Measurements from ENCODE around the gene KCNJ12.

DNA sequence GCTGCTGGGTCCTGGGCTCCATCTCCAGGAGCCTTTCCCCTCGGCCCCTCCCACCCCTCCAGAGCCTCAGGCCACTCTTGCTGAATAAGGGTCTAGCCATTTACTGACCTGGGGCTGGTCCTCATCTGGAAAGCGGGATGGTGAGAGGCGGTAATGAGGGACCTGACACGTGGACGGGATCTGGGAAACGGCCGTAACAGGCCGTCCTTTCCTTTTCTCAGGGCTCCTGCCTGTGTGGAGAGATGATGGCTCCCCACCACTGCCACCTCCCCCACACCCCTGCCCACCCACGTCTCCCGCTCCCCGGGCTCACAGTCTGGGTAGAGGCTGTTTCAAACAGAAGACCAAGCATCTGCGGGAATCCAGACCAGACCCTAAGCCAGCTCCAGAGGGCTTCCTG lies 20.6 kb upstream of the KCNJ12 start:
- TF ChIP-seq, protein P1, sequence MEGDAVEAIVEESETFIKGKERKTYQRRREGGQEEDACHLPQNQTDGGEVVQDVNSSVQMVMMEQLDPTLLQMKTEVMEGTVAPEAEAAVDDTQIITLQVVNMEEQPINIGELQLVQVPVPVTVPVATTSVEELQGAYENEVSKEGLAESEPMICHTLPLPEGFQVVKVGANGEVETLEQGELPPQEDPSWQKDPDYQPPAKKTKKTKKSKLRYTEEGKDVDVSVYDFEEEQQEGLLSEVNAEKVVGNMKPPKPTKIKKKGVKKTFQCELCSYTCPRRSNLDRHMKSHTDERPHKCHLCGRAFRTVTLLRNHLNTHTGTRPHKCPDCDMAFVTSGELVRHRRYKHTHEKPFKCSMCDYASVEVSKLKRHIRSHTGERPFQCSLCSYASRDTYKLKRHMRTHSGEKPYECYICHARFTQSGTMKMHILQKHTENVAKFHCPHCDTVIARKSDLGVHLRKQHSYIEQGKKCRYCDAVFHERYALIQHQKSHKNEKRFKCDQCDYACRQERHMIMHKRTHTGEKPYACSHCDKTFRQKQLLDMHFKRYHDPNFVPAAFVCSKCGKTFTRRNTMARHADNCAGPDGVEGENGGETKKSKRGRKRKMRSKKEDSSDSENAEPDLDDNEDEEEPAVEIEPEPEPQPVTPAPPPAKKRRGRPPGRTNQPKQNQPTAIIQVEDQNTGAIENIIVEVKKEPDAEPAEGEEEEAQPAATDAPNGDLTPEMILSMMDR (IDR thresholded peaks at IDR 0.05) = no peak
- TF ChIP-seq EP300 (IDR thresholded peaks at IDR 0.05) = no peak
- no peak for TF ChIP-seq POLR2AphosphoS5 (IDR thresholded peaks at IDR 0.05)
- no peak for TF ChIP-seq POLR2A (IDR thresholded peaks at IDR 0.05)
